NT2/D1 (cell line): Measurements from ENCODE around the gene AKR1A1.

Experiments used
- SUZ12 ChIP-seq: IDR thresholded peaks from 2 replicates; pipeline ENCODE4 v1.6.1; 2011; ENCODE audit not compliant: insufficient read length, insufficient read depth; ENCODE audit errors: extremely low read depth
- YY1 ChIP-seq: IDR thresholded peaks from 2 replicates; pipeline ENCODE4 v1.6.1; 2011; ENCODE audit not compliant: insufficient read length, insufficient read depth
- ZNF274 ChIP-seq: IDR thresholded peaks from 2 replicates; pipeline ENCODE4 v1.6.1; 2011; ENCODE audit warnings: mild to moderate bottlenecking, low read depth, low read length

DNA sequence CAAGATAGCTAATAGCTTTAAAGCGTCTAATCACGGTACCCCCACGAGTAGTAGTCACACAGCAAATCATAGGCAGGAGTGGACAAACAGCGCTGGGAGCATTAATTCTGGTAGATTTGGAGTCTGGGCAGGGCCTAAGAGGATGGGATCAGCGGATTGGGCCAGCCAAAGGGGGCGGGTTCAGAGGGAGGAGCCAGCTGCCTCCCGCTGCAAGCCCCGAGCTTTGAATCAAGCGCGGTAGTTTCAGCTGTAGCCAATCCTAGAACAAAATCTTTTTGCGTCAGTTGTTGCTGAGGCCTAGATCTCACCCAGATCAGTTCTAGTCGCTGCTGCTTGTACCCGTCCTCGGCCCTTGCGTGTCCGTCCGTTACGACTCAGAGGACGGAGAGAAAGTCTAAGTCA is 32.6 kb downstream of the AKR1A1 start:
- TF ChIP-seq ZNF274 (no peak), YY1 (no peak), SUZ12 (no peak)
